ENCODE results near the gene PLCL2.

DNA sequence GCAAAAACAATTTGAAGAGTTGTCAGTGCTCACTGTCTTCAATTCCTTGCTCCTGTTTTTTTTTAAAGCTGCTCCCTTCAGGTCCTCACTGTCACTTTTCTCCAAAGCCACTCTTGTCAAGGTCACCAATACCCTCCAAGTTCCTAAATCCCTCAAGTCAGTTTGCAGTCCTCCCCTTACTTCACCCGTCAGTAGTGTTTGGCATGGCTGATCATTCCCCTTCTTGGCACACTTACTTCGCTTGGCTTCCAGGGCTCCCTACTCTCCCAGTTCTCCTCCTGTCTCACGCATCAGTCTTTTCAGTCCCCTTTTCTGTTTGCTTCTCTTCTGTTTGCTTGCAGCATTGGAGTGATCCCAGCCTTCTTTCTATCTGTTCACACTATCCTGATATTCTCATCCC lies 25.5 kb downstream of the PLCL2 start:
- TF ChIP-seq, protein P1, sequence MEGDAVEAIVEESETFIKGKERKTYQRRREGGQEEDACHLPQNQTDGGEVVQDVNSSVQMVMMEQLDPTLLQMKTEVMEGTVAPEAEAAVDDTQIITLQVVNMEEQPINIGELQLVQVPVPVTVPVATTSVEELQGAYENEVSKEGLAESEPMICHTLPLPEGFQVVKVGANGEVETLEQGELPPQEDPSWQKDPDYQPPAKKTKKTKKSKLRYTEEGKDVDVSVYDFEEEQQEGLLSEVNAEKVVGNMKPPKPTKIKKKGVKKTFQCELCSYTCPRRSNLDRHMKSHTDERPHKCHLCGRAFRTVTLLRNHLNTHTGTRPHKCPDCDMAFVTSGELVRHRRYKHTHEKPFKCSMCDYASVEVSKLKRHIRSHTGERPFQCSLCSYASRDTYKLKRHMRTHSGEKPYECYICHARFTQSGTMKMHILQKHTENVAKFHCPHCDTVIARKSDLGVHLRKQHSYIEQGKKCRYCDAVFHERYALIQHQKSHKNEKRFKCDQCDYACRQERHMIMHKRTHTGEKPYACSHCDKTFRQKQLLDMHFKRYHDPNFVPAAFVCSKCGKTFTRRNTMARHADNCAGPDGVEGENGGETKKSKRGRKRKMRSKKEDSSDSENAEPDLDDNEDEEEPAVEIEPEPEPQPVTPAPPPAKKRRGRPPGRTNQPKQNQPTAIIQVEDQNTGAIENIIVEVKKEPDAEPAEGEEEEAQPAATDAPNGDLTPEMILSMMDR (IDR thresholded peaks at IDR 0.05; ENCODE audit: low read length): no peak
- TF ChIP-seq EZH2 (IDR thresholded peaks at IDR 0.05; ENCODE audit: borderline replicate concordance, low read length): no peak

All from OCI-LY1 (cell line).